ENCODE data around the gene NSMF. TPM values are rescaled to one million over a fixed set of nuclear protein-coding genes. Genes with fewer than 3 reads are reported as not detected.

Gene NSMF
- total RNA-seq, 2 donors from 2014 or later, result 58.9 to 66.0 TPM

GRCh38 chr9:137463931-137464290 is 4.8 kb upstream of the NSMF start:
- Mint-ChIP-seq H3K9me3 (no peaks in the 10 kb centered on the region), H3K27me3 (ENCODE audit: insufficient read depth) (peaks cover 34% of the 10 kb centered on the region), H3K4me1 (no peaks in the 10 kb centered on the region), H3K4me3 (no peak overlapping the region), H3K36me3 (ENCODE audit: low read depth) (no peaks in the 10 kb centered on the region), H3K27ac (no peak overlapping the region)
- H3K36me3 ChIP-seq (ENCODE audit: control insufficient read depth, insufficient read depth, low read length), result no peaks in the 10 kb centered on the region
- no peak overlapping the region for H3K27ac ChIP-seq (ENCODE audit: low read depth, low read length)
- H3K27me3 ChIP-seq (ENCODE audit: control insufficient read depth, insufficient read depth, low read length, poor library complexity, severe bottlenecking), result no peaks in the 10 kb centered on the region
- no peaks in the 10 kb centered on the region for H3K4me1 ChIP-seq (ENCODE audit: control insufficient read depth, insufficient read depth, low read length)
- DNase-seq, result no peak
- whole genome bisulfite sequencing, 2 experiments (ENCODE audit: insufficient coverage in 1 of 2, insufficient read length in 1 of 2), result 96 to 100% methylated on average over 5 to 18 of the region's 18 CpGs
- H3K9me3 ChIP-seq (ENCODE audit: control insufficient read depth, low read length), result no peaks in the 10 kb centered on the region
- no peak overlapping the region for H3K9ac ChIP-seq (ENCODE audit: extremely low read depth, low read length, poor library complexity, severe bottlenecking)
- TF ChIP-seq, protein P1, sequence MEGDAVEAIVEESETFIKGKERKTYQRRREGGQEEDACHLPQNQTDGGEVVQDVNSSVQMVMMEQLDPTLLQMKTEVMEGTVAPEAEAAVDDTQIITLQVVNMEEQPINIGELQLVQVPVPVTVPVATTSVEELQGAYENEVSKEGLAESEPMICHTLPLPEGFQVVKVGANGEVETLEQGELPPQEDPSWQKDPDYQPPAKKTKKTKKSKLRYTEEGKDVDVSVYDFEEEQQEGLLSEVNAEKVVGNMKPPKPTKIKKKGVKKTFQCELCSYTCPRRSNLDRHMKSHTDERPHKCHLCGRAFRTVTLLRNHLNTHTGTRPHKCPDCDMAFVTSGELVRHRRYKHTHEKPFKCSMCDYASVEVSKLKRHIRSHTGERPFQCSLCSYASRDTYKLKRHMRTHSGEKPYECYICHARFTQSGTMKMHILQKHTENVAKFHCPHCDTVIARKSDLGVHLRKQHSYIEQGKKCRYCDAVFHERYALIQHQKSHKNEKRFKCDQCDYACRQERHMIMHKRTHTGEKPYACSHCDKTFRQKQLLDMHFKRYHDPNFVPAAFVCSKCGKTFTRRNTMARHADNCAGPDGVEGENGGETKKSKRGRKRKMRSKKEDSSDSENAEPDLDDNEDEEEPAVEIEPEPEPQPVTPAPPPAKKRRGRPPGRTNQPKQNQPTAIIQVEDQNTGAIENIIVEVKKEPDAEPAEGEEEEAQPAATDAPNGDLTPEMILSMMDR (conservative IDR thresholded peaks at IDR 0.05), result no peak
- no peak overlapping the region for H3K4me3 ChIP-seq (ENCODE audit: low read length)

DNA sequence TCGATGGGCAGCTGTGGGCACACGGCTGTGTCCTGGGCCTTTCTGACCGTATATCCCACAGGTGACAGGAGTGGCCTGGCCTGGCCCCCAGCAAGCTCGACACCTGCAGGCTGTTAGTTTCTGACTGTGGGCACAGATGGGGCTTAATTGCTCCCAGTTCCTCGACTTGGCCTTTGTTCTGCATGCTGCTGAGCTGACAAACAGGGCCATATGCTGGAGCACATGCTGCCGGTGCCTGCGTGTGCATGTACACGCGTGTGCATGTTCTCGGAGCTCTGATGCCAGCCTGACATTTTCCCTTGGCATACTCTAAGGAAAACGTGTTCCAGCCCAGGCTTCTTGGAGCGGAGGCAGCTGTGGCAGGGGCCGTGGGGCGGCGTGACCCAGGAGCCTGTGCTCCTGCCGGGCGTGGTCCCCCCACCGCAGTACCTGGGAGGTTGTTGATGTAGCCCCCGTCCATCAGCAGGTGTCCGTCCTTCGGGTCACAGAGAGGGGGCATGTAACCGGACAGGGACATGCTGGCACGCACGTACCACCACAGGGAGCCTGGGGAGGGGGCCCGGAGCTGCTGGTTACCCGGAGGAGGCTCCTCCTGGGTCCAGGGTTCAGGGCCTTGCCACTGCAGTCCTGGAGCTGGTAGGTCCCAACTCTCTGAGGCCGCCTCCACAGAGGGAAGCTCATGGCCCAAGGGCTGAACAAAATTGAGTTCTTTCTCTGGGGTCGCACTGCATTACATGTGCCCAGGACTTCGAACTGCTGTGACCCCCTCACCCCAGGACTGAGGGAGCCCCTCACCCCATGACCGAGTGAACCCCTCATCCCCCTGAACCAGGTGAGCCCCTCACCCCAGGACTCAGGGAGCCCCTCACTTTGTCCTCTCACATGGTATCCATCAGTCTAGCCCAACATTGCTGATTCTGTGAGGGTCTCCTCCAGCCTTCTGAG is 4.1 kb upstream of the NSMF start:
- Mint-ChIP-seq H3K27me3 (ENCODE audit: insufficient read depth) (peaks cover 34% of the 10 kb centered on the region), H3K4me1 (no peaks in the 10 kb centered on the region), H3K27ac (no peak overlapping the region), H3K9me3 (no peaks in the 10 kb centered on the region), H3K4me3 (no peak overlapping the region), H3K36me3 (ENCODE audit: low read depth) (no peaks in the 10 kb centered on the region)
- TF ChIP-seq, protein P1 (conservative IDR thresholded peaks at IDR 0.05), result no peak
- Histone ChIP-seq H3K36me3 (ENCODE audit: control insufficient read depth, insufficient read depth, low read length) (no peaks in the 10 kb centered on the region), H3K4me3 (ENCODE audit: low read length) (no peak overlapping the region), H3K9ac (ENCODE audit: extremely low read depth, low read length, poor library complexity, severe bottlenecking) (no peak overlapping the region), H3K27ac (ENCODE audit: low read depth, low read length) (no peak overlapping the region), H3K9me3 (ENCODE audit: control insufficient read depth, low read length) (no peaks in the 10 kb centered on the region), H3K27me3 (ENCODE audit: control insufficient read depth, insufficient read depth, low read length, poor library complexity, severe bottlenecking) (no peaks in the 10 kb centered on the region), H3K4me1 (ENCODE audit: control insufficient read depth, insufficient read depth, low read length) (no peaks in the 10 kb centered on the region)
- DNase-seq, result no peak
- WGBS, 2 experiments (ENCODE audit: insufficient coverage in 1 of 2, insufficient read length in 1 of 2), result 92 to 95% methylated on average over 23 to 30 of the region's 30 CpGs

DNA sequence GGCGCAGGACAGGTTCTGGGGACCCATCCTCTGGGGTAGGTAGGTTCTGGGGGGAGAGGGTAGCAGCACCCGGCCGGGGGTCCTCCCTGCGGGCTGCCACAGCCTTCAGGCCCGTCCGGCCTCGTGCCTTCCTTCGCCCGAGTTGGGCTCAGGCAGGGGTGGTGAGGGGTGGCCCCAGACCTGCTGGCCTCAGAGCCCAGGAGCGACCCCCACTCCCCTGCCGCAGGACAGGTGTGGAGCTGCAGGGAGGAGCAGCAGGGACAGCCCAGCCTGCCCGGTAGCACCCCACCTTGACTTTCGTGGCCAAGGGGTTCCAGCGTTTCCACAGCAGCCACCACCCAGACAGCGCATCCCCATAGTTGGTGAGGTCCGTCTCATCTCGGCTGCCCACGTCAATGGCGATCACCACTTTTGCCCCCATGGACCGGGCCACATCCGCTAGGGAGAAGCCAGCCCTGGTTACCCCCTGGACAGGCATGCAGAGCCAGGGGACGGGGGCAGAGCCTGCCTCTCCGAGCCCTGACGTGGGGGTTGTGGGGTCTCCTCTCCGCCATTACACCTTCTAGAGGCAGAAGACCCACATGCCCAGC is 3.4 kb upstream of the NSMF start:
- no peak overlapping the region for H3K9ac ChIP-seq (ENCODE audit: extremely low read depth, low read length, poor library complexity, severe bottlenecking)
- Mint-ChIP-seq H3K27me3 (ENCODE audit: insufficient read depth) (peaks cover 34% of the 10 kb centered on the region), H3K9me3 (no peaks in the 10 kb centered on the region), H3K4me1 (no peaks in the 10 kb centered on the region), H3K36me3 (ENCODE audit: low read depth) (no peaks in the 10 kb centered on the region), H3K27ac (no peak overlapping the region), H3K4me3 (no peak overlapping the region)
- no peak for DNase-seq
- TF ChIP-seq, protein P1 (conservative IDR thresholded peaks at IDR 0.05), result no peak
- no peaks in the 10 kb centered on the region for H3K4me1 ChIP-seq (ENCODE audit: control insufficient read depth, insufficient read depth, low read length)
- H3K27ac ChIP-seq (ENCODE audit: low read depth, low read length), result no peak overlapping the region
- WGBS, 2 experiments (ENCODE audit: insufficient coverage in 1 of 2, insufficient read length in 1 of 2), result 86 to 90% methylated on average over 12 to 25 of the region's 25 CpGs
- no peaks in the 10 kb centered on the region for H3K27me3 ChIP-seq (ENCODE audit: control insufficient read depth, insufficient read depth, low read length, poor library complexity, severe bottlenecking)
- no peak overlapping the region for H3K4me3 ChIP-seq (ENCODE audit: low read length)
- H3K9me3 ChIP-seq (ENCODE audit: control insufficient read depth, low read length), result no peaks in the 10 kb centered on the region
- H3K36me3 ChIP-seq (ENCODE audit: control insufficient read depth, insufficient read depth, low read length), result no peaks in the 10 kb centered on the region
